Brain microvascular endothelial cell (primary cell): ENCODE data around the gene GRID2.

Source experiments
- DNase-seq: peaks from one replicate; pipeline ENCODE4 v3.0.0-alpha.2; 2020
- H3K27ac ChIP-seq: fragments of 250-450 bp; sonication (Bioruptor Pico); 2 replicates; pipeline ENCODE4 v1.5.1; 2020; ENCODE audit warnings: mild to moderate bottlenecking, moderate library complexity
- H3K27me3 ChIP-seq: fragments of 250-450 bp; sonication (Bioruptor Pico); replicated peaks from 2 replicates; pipeline ENCODE4 v1.5.1; 2020; ENCODE audit warnings: mild to moderate bottlenecking
- H3K36me3 ChIP-seq: fragments of 250-450 bp; sonication (Bioruptor Pico); replicated peaks from 2 replicates; pipeline ENCODE4 v1.5.1; 2020; ENCODE audit warnings: mild to moderate bottlenecking
- H3K4me3 ChIP-seq: 2 replicates; pipeline ENCODE4 v1.5.1; 2011; ENCODE audit warnings: low read depth, mild to moderate bottlenecking, control low read depth, low read length, moderate library complexity
- in situ Hi-C: cut with HindIII; loops from 2 replicates; pipeline ENCODE4 v1.10.0; 2017; ENCODE audit warnings: low sequenced_read_pairs, low pct_ligation_motif_present
- TF ChIP-seq, protein P1 (sequence below): IDR thresholded peaks from 2 replicates; pipeline ENCODE4 v1.5.1; 2011; ENCODE audit warnings: low read depth, mild to moderate bottlenecking, moderate library complexity, low read length, control low read depth, inconsistent platforms; ENCODE audit errors: missing control alignments

GRID2 gene

DNA sequence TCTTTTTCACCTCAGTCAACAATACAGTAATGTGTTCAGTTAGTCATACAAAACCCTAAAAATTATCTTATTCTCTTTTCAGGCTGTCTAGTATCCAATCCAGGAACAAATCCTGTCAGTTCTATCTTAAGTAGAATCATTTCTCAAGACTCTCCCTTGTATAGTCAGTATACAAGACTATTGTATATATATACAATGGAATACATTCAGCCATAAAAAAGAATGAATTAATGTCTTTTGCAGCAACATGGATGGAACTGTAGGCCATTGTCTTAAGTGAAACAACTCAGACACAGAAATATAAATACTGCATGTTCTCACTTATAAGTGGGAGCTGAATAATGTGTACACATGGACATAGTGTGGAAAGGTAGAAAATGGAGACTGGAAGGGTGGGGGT lies 1023.6 kb downstream of the GRID2 start:
- DNase-seq = no peak
- in situ Hi-C loops = no loop called here
- H3K27me3 ChIP-seq = no peaks in the 10 kb centered on the region
- no peak overlapping the region for H3K27ac ChIP-seq
- H3K4me3 ChIP-seq = no peak overlapping the region
- TF ChIP-seq, protein P1, sequence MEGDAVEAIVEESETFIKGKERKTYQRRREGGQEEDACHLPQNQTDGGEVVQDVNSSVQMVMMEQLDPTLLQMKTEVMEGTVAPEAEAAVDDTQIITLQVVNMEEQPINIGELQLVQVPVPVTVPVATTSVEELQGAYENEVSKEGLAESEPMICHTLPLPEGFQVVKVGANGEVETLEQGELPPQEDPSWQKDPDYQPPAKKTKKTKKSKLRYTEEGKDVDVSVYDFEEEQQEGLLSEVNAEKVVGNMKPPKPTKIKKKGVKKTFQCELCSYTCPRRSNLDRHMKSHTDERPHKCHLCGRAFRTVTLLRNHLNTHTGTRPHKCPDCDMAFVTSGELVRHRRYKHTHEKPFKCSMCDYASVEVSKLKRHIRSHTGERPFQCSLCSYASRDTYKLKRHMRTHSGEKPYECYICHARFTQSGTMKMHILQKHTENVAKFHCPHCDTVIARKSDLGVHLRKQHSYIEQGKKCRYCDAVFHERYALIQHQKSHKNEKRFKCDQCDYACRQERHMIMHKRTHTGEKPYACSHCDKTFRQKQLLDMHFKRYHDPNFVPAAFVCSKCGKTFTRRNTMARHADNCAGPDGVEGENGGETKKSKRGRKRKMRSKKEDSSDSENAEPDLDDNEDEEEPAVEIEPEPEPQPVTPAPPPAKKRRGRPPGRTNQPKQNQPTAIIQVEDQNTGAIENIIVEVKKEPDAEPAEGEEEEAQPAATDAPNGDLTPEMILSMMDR = no peak
- no peaks in the 10 kb centered on the region for H3K36me3 ChIP-seq

DNA sequence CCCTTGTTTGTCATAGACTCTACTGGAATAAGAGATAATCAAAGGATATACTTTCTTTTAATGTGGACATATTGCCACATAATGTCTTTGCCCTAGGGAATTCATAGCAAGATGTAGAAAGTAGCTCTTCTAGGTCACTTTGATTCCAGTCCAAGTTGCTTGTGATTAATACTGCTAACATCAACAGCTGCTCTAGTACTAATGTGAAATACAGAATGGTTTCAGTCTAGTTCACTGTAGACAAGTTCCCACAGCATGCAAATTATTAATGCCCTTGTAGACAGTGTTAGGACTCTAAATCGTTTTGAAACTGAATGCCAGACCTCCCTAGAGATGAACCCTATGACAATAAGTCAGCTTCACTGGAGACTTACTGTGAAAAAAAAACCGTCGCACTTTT lies 1030.2 kb downstream of the GRID2 start:
- no peak overlapping the region for H3K4me3 ChIP-seq
- no peaks in the 10 kb centered on the region for H3K36me3 ChIP-seq
- H3K27me3 ChIP-seq = no peaks in the 10 kb centered on the region
- H3K27ac ChIP-seq = no peak overlapping the region
- in situ Hi-C loops = no loop called here
- TF ChIP-seq, protein P1 = no peak
- DNase-seq = no peak

DNA sequence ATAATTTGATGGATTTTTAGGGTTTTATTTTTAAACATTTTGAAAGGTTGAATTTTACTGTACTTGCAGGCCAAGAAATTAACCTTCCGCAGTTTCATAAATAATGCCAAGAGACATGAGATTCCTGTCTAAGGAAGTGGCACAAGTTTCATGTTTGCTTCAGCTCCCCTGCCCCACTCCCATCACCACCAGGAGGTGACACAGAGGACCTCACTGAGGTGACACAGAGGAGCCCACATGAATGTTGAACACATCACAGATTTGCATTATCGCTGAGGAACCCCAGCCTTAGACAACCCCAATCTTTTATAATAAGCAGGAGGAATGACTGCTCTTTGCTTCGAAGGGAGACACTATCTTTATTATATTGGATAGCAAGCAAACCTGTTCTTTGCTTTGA lies 1033.4 kb downstream of the GRID2 start:
- in situ Hi-C loops = no loop called here
- no peak overlapping the region for H3K4me3 ChIP-seq
- no peaks in the 10 kb centered on the region for H3K27me3 ChIP-seq
- H3K27ac ChIP-seq = no peak overlapping the region
- DNase-seq = no peak
- H3K36me3 ChIP-seq = no peaks in the 10 kb centered on the region
- TF ChIP-seq, protein P1 = no peak

DNA sequence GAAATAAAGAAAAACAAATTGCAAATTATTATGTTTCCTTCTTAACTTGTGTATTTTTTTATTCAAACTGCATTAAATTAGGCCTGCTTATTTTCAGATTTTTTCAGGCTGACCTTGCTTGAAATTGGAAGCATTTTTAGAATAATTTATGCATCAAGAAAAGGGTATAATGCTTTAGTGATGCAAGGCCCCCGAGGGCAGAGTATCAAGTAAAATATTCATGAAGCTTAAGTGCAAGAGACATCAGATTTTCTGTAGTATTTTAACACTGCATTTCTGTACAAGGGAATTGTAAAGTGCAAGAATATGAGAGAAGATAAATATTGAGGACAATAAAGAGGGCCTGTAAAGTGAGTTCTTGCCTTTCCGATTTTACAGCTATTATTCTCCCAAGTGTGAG lies 1039.0 kb downstream of the GRID2 start:
- no peak overlapping the region for H3K27ac ChIP-seq
- H3K27me3 ChIP-seq = no peaks in the 10 kb centered on the region
- no peak overlapping the region for H3K4me3 ChIP-seq
- DNase-seq = no peak
- in situ Hi-C loops = no loop called here
- H3K36me3 ChIP-seq = no peaks in the 10 kb centered on the region
- TF ChIP-seq, protein P1 = no peak

DNA sequence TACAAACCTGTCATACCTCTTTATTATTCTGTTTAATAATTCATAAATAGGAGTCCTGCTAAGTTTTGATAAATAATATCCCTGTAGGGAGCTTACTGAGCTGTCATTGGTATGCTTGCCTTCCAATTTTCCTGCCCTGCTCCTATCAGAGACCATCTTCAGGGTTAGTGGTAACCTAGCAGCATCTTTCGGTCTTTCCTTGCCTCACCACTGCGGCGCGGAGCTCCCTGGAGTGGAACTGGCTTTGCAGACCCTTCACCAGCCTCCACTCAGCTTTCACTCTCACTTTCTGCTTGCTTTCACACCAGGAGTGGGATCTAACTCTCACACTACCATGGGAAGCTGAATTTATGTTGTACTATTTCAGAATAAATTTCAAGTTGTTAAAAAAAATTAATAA lies 1043.1 kb downstream of the GRID2 start:
- in situ Hi-C loops = no loop called here
- TF ChIP-seq, protein P1 = no peak
- no peak overlapping the region for H3K4me3 ChIP-seq
- H3K27me3 ChIP-seq = no peaks in the 10 kb centered on the region
- DNase-seq = no peak
- H3K36me3 ChIP-seq = no peaks in the 10 kb centered on the region
- H3K27ac ChIP-seq = no peak overlapping the region

DNA sequence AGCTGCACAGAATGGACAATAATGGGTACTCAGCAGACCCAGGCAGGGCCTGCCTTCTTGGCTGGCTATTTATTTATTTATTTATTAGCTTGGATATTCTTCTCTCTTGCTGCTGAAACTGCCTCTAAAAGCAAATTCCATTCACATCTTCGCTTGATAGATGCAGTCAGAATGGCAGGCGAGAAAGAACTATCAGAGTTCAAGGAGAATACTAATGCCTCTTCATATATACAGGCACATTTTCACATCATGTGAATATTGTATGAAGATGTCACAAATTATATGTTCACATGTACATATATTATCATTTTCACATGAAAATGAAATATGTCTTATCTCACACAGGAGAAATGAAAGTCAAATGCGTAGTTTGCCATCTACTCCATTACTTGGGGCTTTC lies 1045.1 kb downstream of the GRID2 start:
- H3K27me3 ChIP-seq = no peaks in the 10 kb centered on the region
- TF ChIP-seq, protein P1 = no peak
- no peak for DNase-seq
- in situ Hi-C loops = no loop called here
- no peak overlapping the region for H3K4me3 ChIP-seq
- no peaks in the 10 kb centered on the region for H3K36me3 ChIP-seq
- no peak overlapping the region for H3K27ac ChIP-seq
